Progenitor cell of endocrine pancreas (in vitro differentiated cells): Measurements from ENCODE around the gene ARHGEF28. TPM values are rescaled to one million over a fixed set of nuclear protein-coding genes. Genes with fewer than 3 reads are reported as not detected.

Experiments
- DNase-seq: peaks from one replicate; pipeline ENCODE4 v3.0.0; 2021; ENCODE audit warnings: low spot score; ENCODE audit not compliant: unreplicated experiment
- H3K27ac Mint-ChIP-seq: 2 replicates; pipeline ENCODE4 v1.8.0; 2021; ENCODE audit warnings: mild to moderate bottlenecking, moderate library complexity, mixed read lengths
- H3K27me3 Mint-ChIP-seq: 2 replicates; pipeline ENCODE4 v1.8.0; 2021; ENCODE audit warnings: mixed read lengths
- H3K36me3 Mint-ChIP-seq: 2 replicates; pipeline ENCODE4 v1.8.0; 2022; ENCODE audit warnings: mixed read lengths; ENCODE audit not compliant: insufficient read depth
- H3K4me1 Mint-ChIP-seq: 2 replicates; pipeline ENCODE4 v1.8.0; 2021; ENCODE audit warnings: low read depth, mixed read lengths
- H3K4me3 Mint-ChIP-seq: 2 replicates; pipeline ENCODE4 v1.8.0; 2021; ENCODE audit warnings: low read depth, mild to moderate bottlenecking, moderate library complexity, mixed read lengths
- H3K9me3 Mint-ChIP-seq: 2 replicates; pipeline ENCODE4 v1.8.0; 2021; ENCODE audit warnings: low read depth, mixed read lengths
- total RNA-seq: library from RNA; stranded (reverse); gene quantifications from 2 replicates; pipeline ENCODE4 v1.2.1, GENCODE V29; 2021
- TF ChIP-seq, protein P1 (sequence below): fragments of 200-600 bp; sonication (generic); IDR thresholded peaks from one replicate; pipeline ENCODE4 v1.5.0; 2021; ENCODE audit warnings: antibody characterized with exemption, mild to moderate bottlenecking; ENCODE audit not compliant: unreplicated experiment

The ARHGEF28 gene
- total RNA-seq, 1 donor from 2014 or later: 15.0 TPM

DNA sequence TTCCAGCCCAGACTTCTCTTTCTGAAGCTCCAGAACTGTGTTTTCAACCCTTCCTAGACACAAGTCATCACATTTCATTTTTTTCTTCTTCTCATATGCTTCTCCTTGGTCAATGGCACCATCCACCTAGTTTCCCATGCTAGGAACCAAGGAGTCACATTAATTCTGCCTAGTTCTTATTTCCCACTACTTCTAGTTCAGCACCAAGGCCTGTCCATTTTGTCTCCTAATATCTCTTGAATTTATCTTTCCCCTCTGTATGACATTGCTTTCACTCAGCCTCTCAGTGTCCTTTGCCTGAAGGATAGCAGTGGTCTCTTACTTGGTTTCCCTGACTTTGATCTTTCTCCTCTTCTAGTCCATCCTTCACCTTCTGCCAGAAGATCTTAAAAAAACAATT, 38.8 kb downstream of the ARHGEF28 start:
- Mint-ChIP-seq H3K4me3 (no peak overlapping the region), H3K27me3 (peaks cover 15% of the 10 kb centered on the region), H3K36me3 (no peaks in the 10 kb centered on the region), H3K27ac (no peak overlapping the region), H3K4me1 (peaks cover 14% of the 10 kb centered on the region), H3K9me3 (peaks cover 5% of the 10 kb centered on the region)
- DNase-seq: no peak
- TF ChIP-seq, protein P1, sequence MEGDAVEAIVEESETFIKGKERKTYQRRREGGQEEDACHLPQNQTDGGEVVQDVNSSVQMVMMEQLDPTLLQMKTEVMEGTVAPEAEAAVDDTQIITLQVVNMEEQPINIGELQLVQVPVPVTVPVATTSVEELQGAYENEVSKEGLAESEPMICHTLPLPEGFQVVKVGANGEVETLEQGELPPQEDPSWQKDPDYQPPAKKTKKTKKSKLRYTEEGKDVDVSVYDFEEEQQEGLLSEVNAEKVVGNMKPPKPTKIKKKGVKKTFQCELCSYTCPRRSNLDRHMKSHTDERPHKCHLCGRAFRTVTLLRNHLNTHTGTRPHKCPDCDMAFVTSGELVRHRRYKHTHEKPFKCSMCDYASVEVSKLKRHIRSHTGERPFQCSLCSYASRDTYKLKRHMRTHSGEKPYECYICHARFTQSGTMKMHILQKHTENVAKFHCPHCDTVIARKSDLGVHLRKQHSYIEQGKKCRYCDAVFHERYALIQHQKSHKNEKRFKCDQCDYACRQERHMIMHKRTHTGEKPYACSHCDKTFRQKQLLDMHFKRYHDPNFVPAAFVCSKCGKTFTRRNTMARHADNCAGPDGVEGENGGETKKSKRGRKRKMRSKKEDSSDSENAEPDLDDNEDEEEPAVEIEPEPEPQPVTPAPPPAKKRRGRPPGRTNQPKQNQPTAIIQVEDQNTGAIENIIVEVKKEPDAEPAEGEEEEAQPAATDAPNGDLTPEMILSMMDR: no peak

DNA sequence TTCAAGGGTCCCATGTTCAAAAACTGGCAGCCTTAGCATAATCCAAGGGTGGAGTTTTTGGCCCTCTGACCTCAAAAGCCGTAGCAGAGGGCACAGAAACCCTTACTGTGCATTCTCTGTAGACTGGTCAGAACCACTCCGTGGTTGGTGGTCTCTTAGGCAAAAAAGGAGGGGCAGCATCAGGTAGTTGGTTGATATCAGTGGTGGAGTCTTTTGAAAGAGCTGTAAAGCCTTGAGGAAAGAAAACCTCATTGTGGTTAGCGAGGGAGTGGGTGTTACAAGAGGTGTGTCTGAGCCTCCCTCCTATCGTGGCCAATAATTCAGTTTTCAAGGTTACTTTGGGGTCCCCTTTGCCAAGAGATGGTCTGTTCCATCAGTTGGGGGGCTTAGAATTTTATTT, 40.9 kb downstream of the ARHGEF28 start:
- Mint-ChIP-seq H3K9me3 (peaks cover 5% of the 10 kb centered on the region), H3K27ac (no peak overlapping the region), H3K4me3 (no peak overlapping the region), H3K27me3 (peaks cover 11% of the 10 kb centered on the region), H3K4me1 (peaks cover 15% of the 10 kb centered on the region), H3K36me3 (no peaks in the 10 kb centered on the region)
- no peak for DNase-seq
- TF ChIP-seq, protein P1: no peak

DNA sequence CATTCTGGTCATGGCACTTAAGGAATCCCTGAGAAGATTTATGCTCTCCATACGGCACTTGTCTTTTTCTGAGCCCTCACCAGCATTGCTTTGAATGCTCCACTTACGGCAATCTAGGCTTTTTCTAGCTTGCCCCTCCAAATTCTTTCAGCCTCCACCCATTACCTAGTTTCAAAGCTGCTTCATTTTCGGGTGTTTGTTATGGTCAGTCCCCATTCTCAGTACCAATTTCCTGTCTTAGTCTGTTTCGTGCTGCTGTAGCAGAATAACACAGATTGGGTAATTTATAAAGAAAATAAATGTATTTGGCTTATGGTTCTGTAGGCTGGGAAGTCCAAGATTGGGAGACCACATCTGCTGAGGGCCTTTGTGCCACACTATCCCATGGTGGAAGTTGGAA, 42.0 kb downstream of the ARHGEF28 start:
- Mint-ChIP-seq H3K9me3 (peaks cover 5% of the 10 kb centered on the region), H3K27ac (no peak overlapping the region), H3K27me3 (peaks cover 11% of the 10 kb centered on the region), H3K36me3 (no peaks in the 10 kb centered on the region), H3K4me1 (peaks cover 21% of the 10 kb centered on the region), H3K4me3 (no peak overlapping the region)
- DNase-seq: no peak
- TF ChIP-seq, protein P1: no peak

DNA sequence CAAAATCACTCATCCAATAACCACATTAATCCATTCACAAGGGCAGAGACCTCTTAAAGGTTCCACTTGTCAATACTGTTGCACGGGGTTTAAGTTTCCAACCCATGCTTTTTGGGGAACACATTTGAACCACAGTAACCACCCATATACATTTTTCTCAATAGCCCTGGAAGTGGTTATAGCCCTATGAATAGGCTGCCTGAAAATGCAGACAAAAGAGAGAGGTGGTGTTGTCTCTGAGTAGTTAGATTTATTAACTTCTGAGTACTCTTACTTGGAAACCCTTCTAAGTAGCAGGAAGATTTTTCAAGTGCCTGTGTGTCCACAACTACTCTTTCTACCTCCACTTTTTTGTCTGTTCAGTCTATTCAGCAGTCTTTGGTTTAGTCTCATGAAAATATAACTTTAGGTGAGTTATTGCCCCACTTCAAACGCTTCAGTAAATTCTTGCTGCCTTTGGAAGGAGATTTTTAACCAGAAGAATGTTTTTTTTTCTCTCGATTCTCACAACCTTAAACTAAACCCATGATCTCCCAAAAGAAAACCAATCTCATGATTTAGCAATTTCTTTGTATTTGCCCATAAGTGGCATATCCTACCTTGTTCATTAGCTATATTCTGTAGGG, 42.6 kb downstream of the ARHGEF28 start:
- TF ChIP-seq, protein P1: no peak
- Mint-ChIP-seq H3K4me3 (no peak overlapping the region), H3K27ac (no peak overlapping the region), H3K9me3 (peaks cover 5% of the 10 kb centered on the region), H3K4me1 (peaks cover 18% of the 10 kb centered on the region), H3K27me3 (peaks cover 11% of the 10 kb centered on the region), H3K36me3 (no peaks in the 10 kb centered on the region)
- DNase-seq: no peak

DNA sequence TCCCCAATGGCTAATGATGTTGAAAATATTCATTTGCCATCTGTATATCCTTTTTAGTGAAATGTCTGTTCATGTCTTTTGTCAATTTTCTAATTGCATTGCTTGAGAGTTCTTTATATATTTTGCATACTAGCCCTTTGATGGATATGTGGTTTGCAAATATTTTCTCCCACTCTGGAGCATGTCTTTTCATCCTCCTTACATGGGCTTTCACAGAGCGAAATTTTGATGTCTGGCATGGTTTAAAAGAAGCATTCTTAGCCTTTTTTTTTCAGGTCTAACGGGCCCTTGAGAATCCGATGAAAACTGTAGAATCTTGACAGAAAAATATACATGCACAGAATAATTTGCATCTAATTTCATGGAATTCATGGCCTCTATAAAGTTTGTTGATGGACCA, 44.7 kb downstream of the ARHGEF28 start:
- Mint-ChIP-seq H3K27me3 (peaks cover 9% of the 10 kb centered on the region), H3K4me3 (no peak overlapping the region), H3K9me3 (no peaks in the 10 kb centered on the region), H3K27ac (no peak overlapping the region), H3K4me1 (peaks cover 9% of the 10 kb centered on the region), H3K36me3 (no peaks in the 10 kb centered on the region)
- TF ChIP-seq, protein P1: no peak
- no peak for DNase-seq
